ENCODE results near the gene MAIP1. TPM values are rescaled to one million over a fixed set of nuclear protein-coding genes. Genes with fewer than 3 reads are reported as not detected.

The MAIP1 gene
- polyA plus RNA-seq, 6 donors from 2014 or later, result 13.0 to 20.6 (median 19.9) TPM

DNA sequence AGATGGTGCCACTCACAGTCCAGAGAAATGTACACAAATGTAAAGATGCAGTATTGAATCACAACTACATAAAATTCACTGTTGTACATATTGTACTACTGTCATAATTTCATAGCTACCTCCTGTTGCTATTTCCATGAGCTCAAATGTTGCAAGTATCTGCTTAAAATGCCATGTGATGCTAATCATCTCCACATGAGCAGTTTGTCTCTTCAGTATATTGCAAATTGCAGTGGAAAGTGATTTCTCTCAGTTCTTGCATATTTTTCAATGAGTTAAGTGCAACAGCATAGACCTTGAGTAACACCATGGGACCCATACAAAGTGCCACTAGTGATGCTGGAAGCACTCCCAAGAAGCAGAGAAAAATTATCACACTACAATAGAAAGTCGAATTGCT is 51.9 kb downstream of the MAIP1 start:
- Mint-ChIP-seq H3K4me3 (no peak overlapping the region), H3K9me3 (peaks cover 0 to 15% (median 7%) of the 10 kb centered on the region in 7 donors), H3K27me3 (peaks cover 0 to 17% (median 4%) of the 10 kb centered on the region in 3 donors), H3K36me3 (no peaks in the 10 kb centered on the region), H3K27ac (no peak overlapping the region), H3K4me1 (no peaks in the 10 kb centered on the region)
- ATAC-seq (ENCODE audit: low read depth in 2 of 2), result no peak
- no peak for DNase-seq

DNA sequence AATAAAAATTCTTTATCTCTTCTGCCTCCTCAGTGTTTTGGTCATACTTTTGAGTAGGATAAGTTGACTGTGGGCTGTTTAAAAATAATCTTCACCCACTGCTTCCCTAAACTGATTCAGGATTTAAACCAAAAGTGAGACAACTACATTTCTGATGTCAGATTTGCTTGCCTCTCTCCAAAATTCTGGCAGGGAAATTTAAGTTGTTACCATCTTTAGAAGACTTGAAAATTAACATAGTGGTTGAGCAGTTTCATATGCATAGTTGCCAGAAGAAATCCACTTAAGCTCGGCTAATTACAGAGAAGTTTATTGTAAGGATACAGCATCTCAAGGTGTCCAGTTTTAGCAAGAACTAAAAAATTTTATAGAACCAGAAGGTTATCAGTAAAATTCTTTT is 57.0 kb downstream of the MAIP1 start:
- Mint-ChIP-seq H3K4me1 (no peaks in the 10 kb centered on the region), H3K27me3 (peaks cover 4 to 26% (median 9%) of the 10 kb centered on the region in 3 donors), H3K4me3 (no peak overlapping the region), H3K27ac (no peak overlapping the region), H3K9me3 (peaks cover 0 to 13% (median 4%) of the 10 kb centered on the region in 7 donors), H3K36me3 (no peaks in the 10 kb centered on the region)
- DNase-seq (no peak), ATAC-seq (ENCODE audit: low read depth in 2 of 2) (no peak)

Other genes with a start within 250 kb of the MAIP1 start
- gene FTCDNL1, start 104.4 kb upstream of the MAIP1 start, polyA plus RNA-seq (ENCODE audit: low read depth in 6 of 6), result 1 to 10 TPM in 5 of 6 donors, under 1 TPM in 1; 0.84 to 2.8 (median 1.5) TPM
- gene C2orf69, start 44.3 kb upstream of the MAIP1 start, polyA plus RNA-seq (ENCODE audit: low read depth in 6 of 6), result 10 to 100 TPM in 5 of 6 donors, 1 to 10 TPM in 1; 9.5 to 12.6 (median 10.9) TPM
- gene TYW5, start 91 bp upstream of the MAIP1 start, polyA plus RNA-seq (ENCODE audit: low read depth in 6 of 6), result 10 to 100 TPM in 1 of 6 donors, 1 to 10 TPM in 5; 2.9 to 10.1 (median 5.1) TPM

Data from naive B cell (primary cell).